Ascending aorta (tissue), 2 donors: ENCODE measurements around the gene BORCS6. TPM values are rescaled to one million over a fixed set of nuclear protein-coding genes. Genes with fewer than 3 reads are reported as not detected.
A peak's percentile ranks its signal among the peaks of the same experiment; 100 is the strongest.

Experiments
- DNase-seq, 2 donors: peaks; one replicate each; pipeline ENCODE4 v3.0.0-alpha.2; 2019; ENCODE audit warnings: low spot score in 2 of 2
- H3K27ac ChIP-seq, 2 donors: fragments of 200-600 bp; sonication (generic); one replicate each; pipeline ENCODE4 v1.5.1; 2016 to 2017; ENCODE audit warnings: mild to moderate bottlenecking in 1 of 2
- H3K27me3 ChIP-seq: fragments of 200-600 bp; sonication (generic); one replicate; pipeline ENCODE4 v1.5.1; 2017
- H3K36me3 ChIP-seq, 2 donors: fragments of 200-600 bp; sonication (generic); one replicate each; pipeline ENCODE4 v1.5.1; 2016
- H3K4me1 ChIP-seq, 2 donors: fragments of 200-600 bp; sonication (generic); one replicate each; pipeline ENCODE4 v1.5.1; 2016 to 2017; ENCODE audit warnings: mild to moderate bottlenecking in 1 of 2
- H3K4me3 ChIP-seq, 2 donors: fragments of 200-600 bp; sonication (generic); one replicate each; pipeline ENCODE4 v1.5.1; 2016 to 2017; ENCODE audit warnings: mild to moderate bottlenecking in 1 of 2
- H3K9me3 ChIP-seq, 2 donors: fragments of 200-600 bp; sonication (generic); one replicate each; pipeline ENCODE4 v1.5.1; 2016
- CTCF ChIP-seq, 3 experiments: fragments of 200-600 bp in 2 of 3; fragments of 450-650 bp in 1 of 3; sonication (generic) in 2 of 3; IDR thresholded peaks; one replicate each; pipeline ENCODE4 v1.5.1; 2016 to 2019; ENCODE audit warnings: antibody characterized with exemption in 3 of 3, mild to moderate bottlenecking in 1 of 3, moderate library complexity in 1 of 3
- intact Hi-C: fragments of 100-400 bp; cut with DNase I; formaldehyde crosslinking; loops from one replicate; pipeline ENCODE4 v1.15.1; 2023
- total RNA-seq: library from RNA; depleted of rRNA; stranded (reverse); fragments of >200 nt; gene quantifications from one replicate; pipeline ENCODE4 v1.1.0, GENCODE V29; 2016

Gene BORCS6
- total RNA-seq, 1 donor from 2014 or later = 29.5 TPM

DNA sequence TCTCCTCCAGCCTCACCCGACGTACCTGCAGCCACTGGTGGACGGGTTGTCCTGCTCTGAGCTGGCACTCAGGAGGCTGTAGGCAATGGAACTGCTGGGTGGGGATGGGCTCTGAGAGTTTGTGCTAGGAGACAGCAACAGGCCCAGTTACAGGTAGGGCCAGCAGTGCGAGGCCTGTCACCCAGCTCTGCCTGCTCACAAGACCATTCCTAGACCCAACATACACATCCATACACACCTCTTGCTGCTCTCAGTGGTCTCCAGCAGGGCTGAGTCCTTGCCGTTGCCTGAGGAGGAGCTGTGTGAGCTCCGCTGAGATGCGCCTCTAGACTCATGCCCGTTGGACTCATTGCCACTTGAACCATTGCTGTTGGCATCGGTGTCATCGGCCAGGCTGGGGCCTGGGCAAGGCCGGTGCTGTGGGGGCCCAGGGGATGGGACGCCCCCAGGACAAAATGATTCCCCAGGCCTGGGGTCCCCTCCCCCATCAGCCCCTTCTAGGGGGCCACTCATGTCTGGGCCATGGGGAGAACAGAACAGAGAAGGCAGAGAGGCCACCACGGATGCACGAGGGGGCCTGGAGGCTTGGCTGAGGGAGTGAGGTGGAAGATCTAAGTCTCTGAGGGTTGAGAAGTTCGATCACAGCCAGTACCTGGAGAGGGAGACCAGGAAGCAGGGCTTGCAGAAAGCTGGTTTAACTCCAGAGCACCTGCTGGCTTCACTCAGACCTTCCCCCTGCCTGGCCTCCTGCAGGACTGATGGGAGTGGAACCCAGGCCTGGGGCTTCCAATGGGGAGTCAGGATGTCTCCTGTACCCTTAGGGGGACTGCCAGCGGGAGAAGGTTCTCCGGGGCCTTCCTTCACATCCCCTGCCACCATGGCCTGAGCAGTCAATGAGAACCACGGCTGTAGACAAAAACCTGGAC is 39.5 kb downstream of the BORCS6 start:
- H3K27me3 ChIP-seq = no peaks in the 10 kb centered on the region
- peaks cover 61 to 63% of the 10 kb centered on the region in 2 donors for H3K36me3 ChIP-seq
- no peak for TF ChIP-seq CTCF (IDR thresholded peaks at IDR 0.05)
- H3K27ac ChIP-seq = peak overlapping the region; percentile 99
- DNase-seq = no peak
- intact Hi-C loops = loop anchor here (1.0 kb wide), 1 partner anchor 11 kb away; no protein-coding TSS in a partner anchor
- peaks cover 15 to 43% of the 10 kb centered on the region in 2 donors for H3K4me1 ChIP-seq
- no peaks in the 10 kb centered on the region for H3K9me3 ChIP-seq
- peak overlapping the region; percentile 80 to 90 for H3K4me3 ChIP-seq

DNA sequence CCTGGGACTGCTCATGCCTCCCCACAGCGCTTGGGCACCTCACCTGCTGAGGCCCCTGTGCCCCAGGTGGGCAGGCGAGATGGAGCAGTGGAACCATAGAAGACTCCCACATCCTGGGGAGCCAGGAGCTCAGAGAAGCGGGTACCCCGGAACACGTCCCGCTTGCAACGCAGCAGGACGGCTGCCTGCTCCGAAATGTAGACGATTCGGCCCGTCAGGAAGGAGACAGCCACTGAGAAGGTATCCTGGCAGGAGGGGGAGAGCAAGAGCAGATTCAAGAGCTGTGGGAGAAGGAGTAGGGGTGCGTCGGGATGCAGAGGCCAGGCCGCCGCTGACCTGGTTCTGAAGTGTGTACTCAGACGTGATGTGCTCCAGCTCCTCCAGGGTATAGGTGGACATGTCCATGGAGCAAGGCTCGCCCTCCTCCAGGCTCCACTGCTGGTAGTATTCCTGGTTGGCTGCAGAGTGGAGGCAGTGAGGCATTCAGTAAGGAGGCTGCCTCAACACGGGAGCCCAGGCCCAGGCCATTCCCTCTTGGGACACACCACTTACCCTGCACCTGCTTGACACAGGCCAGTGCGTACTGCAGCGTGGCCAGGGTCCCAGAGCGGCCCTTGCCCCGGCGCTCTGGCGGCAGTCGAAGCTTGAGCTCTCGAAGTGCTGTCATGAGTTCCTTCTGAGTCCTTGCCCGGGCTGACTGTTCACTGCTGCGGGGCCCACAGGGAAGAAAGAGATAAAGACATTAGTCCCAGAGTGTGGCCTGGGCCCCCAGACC is 40.4 kb downstream of the BORCS6 start:
- peak overlapping the region; percentile 99 for H3K27ac ChIP-seq

DNA sequence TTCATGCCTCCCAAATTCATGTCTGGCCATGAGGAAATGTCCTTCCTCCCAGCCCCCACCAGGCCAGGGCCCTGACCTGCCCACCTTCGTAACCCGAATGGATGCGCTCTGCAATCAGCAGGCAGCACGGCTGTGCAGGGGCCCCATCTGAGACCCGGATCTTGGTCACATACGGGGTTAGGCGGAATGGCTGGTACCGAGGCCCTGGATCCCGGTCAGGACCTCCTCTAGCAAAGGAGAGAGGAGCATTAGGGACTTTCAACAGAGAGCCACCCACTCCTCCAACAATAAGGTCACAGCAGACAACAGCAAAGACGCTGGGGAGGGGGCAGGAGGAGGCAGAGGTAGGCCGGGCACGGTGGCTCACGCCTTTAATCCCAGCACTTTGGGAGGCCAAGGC is 41.4 kb downstream of the BORCS6 start:
- H3K36me3 ChIP-seq = peaks cover 80 to 82% of the 10 kb centered on the region in 2 donors
- no peaks in the 10 kb centered on the region for H3K9me3 ChIP-seq
- peak overlapping the region; percentile 99 for H3K27ac ChIP-seq
- intact Hi-C loops = no loop called here
- no peak for DNase-seq
- no peak overlapping the region for H3K4me3 ChIP-seq
- TF ChIP-seq CTCF (IDR thresholded peaks at IDR 0.05) = no peak
- H3K4me1 ChIP-seq = peaks cover 15 to 40% of the 10 kb centered on the region in 2 donors
- no peaks in the 10 kb centered on the region for H3K27me3 ChIP-seq

More for the DNA sequence above, 40.4 kb downstream of the BORCS6 start:
- TF ChIP-seq CTCF (IDR thresholded peaks at IDR 0.05) = no peak
- H3K4me1 ChIP-seq = peaks cover 15 to 43% of the 10 kb centered on the region in 2 donors
- intact Hi-C loops = no loop called here
- H3K27me3 ChIP-seq = no peaks in the 10 kb centered on the region
- DNase-seq = peak in 1 of 2 donors; percentile 67
- H3K4me3 ChIP-seq = peak overlapping the region; percentile 80 to 90
- H3K36me3 ChIP-seq = peaks cover 69 to 71% of the 10 kb centered on the region in 2 donors
- no peaks in the 10 kb centered on the region for H3K9me3 ChIP-seq

- Histone ChIP-seq H3K36me3 (peaks cover 82 to 83% of the 10 kb centered on the region in 2 donors), H3K4me1 (peaks cover 12 to 33% of the 10 kb centered on the region in 2 donors), H3K27ac (peak overlapping the region; percentile 99), H3K4me3 (no peak overlapping the region), H3K9me3 (no peaks in the 10 kb centered on the region), H3K27me3 (no peaks in the 10 kb centered on the region)
- intact Hi-C loops = no loop called here
- DNase-seq = peak in 1 of 2 donors; percentile 61
- no peak for TF ChIP-seq CTCF (IDR thresholded peaks at IDR 0.05)
These were observed 42.1 kb downstream of the BORCS6 start for GRCh38 chr17:8147805-8148404.

GRCh38 chr17:8147141-8147804 is 42.7 kb downstream of the BORCS6 start:
- intact Hi-C loops = no loop called here
- no peaks in the 10 kb centered on the region for H3K27me3 ChIP-seq
- H3K4me1 ChIP-seq = peaks cover 8 to 28% of the 10 kb centered on the region in 2 donors
- peaks cover 86 to 87% of the 10 kb centered on the region in 2 donors for H3K36me3 ChIP-seq
- peak in 1 of 2 donors; percentile 66 for DNase-seq
- no peaks in the 10 kb centered on the region for H3K9me3 ChIP-seq
- H3K27ac ChIP-seq = peak overlapping the region; percentile 99
- no peak overlapping the region for H3K4me3 ChIP-seq
- no peak for TF ChIP-seq CTCF (IDR thresholded peaks at IDR 0.05)
